HG02798 (cell line): ENCODE measurements around the gene KIAA0586.
"Not testable (repeated sequence)": the region's sequence is repeated elsewhere in the genome, so short reads cannot be mapped to it uniquely, and the experiment has no call there.

Source experiments
- ATAC-seq: cut with Tn5 transposase; IDR thresholded peaks from one replicate; pipeline ENCODE4 v1.9.1; 2021; ENCODE audit warnings: mild to moderate bottlenecking; ENCODE audit not compliant: unreplicated experiment, poor library complexity

KIAA0586 gene

DNA sequence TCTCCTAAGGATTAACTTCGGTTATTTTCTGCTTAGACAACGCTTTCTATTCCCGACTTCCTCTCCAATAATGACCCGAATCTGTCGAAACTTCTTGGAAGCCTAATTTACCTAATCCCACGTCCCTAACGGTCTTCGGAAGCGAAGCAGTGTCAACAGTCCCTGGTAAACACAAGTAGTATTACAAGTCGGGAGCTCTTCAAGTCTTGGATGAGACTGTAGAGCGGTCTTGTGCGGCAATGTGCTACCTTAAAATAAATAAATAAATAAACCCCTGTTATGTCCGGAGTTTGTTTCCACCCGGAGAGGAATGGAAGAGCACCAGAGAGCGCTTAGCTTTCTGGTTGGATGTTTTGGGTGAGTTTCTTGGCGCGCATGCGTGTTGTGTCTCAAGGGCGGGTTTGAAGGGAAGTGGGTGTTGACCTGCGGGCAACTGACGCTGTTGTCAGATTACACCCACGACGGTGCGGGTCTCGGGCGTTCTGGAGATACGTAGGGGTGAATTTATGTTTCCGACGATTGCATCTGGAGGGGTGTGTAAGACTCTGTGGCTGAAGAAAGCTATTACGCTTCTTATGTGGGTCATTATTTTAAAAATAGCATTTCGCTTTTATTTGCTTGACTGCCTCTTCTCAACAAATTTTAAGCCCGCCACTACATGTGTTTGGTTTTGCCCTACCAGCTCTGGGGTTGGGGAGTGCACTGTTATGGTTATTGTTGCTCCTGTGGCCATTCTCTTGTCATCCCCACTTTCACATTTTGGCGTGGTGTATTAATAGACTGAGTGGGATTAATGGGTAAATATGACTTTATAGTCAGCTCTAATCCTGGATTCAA is at the start of gene KIAA0586, which contains the start of gene TIMM9:
Gene KIAA0586, plus strand, starts transcription at position 439 of the 837 bp plus-strand sequence. CDS start 546 bp downstream, outside the sequence.
Gene TIMM9, minus strand, starts transcription at position 251 of the 837 bp plus-strand sequence. CDS start 15,586 bp downstream, outside the sequence.
- peak; percentile 93 for ATAC-seq

DNA sequence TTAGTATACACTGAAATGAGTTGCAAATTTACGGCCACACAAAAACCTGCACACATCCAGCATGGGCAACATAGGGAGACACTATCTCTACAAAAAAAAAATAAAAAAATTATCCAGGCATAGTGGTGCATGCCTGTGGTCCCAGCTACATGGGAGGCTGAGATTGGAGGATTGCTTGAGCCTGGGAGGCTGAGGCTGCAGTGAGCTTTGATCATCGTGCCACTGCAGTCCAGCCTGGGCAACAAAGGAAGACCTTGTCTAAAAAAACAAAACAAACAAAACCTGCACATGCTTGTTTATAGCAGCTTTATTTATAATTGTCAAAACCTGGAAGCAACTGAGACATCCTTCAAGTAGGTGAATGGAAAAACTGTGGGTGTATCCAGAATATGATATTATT is 36.7 kb upstream of the KIAA0586 start:
- no peak for ATAC-seq

DNA sequence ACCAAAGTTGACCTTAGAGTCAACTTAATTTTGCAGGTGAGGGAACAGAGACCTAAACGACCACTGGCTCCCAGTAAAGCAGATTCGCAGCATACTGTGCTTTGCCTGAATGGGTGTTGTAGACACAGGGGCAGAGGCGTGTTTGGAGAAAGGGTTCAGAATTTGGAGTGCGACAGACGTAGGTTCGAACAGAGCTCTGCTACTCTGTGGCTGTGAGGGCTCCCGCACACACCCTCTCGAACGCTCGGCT is 32.0 kb upstream of the KIAA0586 start:
- ATAC-seq: no peak

DNA sequence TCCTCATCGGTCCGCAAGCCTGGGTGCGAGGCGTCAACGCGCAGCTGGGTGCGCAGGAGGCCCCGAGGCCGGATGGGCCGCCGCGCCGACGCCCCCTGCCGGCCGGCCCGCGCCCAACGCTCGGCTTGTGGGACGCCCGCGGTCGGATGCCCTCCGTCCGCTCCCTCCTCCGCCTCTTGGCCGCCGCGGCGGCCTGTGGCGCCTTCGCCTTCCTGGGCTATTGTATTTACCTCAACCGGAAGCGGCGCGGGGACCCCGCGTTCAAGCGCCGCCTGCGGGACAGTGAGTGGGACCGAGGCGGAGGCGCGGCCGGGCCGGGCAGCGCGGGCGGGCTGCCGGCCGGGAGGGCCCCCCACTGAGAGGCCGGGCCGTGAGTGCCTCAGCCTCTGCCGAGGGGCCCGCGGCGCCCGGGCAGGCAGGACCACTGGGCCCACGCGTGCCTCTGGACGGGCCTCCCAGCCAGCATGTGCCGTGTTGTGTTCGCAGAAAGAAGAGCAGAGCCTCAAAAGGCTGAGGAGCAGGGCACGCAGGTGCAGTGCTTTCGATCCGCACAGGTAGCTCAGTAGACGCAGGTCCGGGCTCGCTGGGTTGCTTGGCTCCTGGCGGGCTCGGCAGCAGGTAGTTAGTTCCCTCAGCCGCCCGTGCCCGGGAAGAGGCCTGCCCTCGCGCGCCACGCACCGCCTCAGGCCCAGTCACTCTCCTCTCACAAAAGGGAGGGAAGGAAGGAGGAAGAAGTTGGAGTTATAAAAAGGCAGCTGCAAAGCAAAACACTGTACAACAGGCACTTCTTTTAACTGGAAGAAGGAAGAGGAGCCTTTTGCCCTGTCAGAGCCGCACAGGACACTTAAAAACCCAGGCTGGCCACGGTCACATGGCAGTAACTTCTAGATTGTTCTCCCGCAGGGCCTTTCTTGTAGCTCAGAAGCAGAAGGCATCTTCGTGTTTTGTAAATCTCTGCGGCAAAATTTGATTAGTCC is 31.4 kb upstream of the KIAA0586 start, which contains the start of gene TOMM20L:
Gene TOMM20L, plus strand, starts transcription at position 119 of the 977 bp plus-strand sequence. Its CDS starts 28 bp downstream, at position 147.
- ATAC-seq: peak; percentile 96

GRCh38 chr14:58397156-58397555 is 30.4 kb upstream of the KIAA0586 start:
- no peak for ATAC-seq

- no peak for ATAC-seq
Measured at GRCh38 chr14:58398495-58398894, 29.0 kb upstream of the KIAA0586 start.

- ATAC-seq: no peak
Measured at GRCh38 chr14:58398895-58399294, 28.6 kb upstream of the KIAA0586 start.

- ATAC-seq: no peak
Measured at GRCh38 chr14:58401587-58401986, 25.9 kb upstream of the KIAA0586 start.

DNA sequence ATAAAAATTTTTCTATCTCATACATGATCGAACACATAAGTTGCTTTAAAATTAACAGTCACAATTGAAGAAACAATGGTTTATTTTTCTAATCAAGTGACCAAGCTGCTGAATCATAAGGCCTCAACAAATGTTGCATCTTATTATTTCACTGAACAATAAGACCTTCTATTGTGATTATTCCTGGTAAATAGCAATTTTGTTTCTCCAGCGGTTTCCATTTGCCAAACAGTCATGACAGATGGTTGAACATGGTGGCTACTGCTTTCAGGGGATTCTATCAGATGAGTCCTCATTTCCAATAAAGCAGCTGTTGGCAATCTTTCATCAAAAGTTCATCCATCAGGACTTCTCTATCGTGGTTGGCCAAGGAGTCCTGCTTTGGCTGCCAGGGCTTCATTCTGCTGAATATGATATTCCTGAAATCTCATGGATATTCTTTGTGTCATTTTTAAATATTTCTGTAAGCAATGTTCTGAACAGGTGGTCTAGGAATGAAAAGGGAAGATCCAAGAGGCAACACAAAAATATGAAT is 18.8 kb upstream of the KIAA0586 start:
- ATAC-seq: no peak

GRCh38 chr14:58414845-58415244 is 12.7 kb upstream of the KIAA0586 start:
- ATAC-seq: no peak

GRCh38 chr14:58415636-58416547 is 11.6 kb upstream of the KIAA0586 start:
- no peak for ATAC-seq

DNA sequence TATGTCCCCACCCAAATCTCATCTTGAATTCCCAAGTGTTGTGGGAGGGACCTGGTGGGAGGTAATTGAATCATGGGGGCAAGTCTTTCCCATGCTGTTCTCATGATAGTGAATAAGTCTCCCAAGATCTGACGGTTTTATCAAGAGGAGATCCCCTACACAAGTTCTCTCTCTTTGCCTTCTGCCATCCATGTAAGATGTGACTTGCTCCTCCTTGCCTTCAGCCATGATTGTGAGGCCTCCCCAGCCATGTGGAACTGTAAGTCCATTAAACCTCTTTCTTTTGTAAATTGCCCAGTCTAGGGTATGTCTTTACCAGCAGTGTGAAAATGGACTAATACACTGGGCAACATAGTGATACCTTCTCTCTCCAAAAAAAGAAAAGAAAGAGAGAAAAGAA is 10.6 kb upstream of the KIAA0586 start:
- ATAC-seq: not testable (repeated sequence)

GRCh38 chr14:58426670-58427280 is 744 bp upstream of the KIAA0586 start:
- ATAC-seq: peak; percentile 47

GRCh38 chr14:58428118-58428683 is 682 bp downstream of the KIAA0586 start:
- no peak for ATAC-seq

DNA sequence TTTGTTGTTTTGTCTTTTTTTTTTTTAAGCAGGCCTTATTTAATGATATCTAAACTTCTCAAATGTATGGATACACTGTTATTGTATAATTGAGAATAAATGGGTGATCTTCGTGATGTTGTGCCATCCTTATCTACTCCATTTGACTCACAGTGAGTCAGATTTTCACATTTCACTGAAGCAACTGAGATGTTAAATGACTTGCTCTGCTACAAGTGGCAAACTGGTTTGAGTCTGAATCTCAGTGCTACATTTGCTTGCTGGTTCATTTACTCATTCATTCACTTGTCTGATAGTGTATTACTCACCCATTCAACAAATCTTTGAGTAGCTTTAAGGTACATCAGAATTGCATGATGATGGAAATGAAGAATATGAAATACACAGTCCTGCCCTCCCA is 2.6 kb downstream of the KIAA0586 start:
- no peak for ATAC-seq

GRCh38 chr14:58439476-58439875 is 12.0 kb downstream of the KIAA0586 start:
- no peak for ATAC-seq

DNA sequence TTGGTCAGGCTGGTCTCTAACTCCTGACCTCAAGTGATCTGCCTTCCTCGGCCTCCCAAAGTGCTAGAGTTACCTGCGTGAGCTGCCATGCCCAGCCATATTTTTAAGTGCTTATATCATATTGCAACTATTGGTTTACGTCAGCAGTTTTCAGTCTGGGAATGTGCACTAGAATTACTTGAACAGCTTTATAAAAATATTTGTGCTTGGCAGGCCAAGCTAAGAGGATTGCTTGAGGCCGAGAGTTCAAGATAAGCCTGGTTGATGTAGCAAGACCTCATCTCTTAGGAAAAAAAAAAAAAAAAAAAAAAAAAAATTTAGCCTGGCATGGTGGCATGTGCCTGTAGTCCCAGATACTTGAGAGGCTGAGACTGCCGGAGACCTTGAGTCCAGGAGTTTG is 17.1 kb downstream of the KIAA0586 start:
- no peak for ATAC-seq

- no peak for ATAC-seq
Measured at GRCh38 chr14:58455593-58456265, 28.2 kb downstream of the KIAA0586 start.
